Activated gamma-delta T cell treated with Interleukin-2 at 50 U/mL for 16 hours (primary cell): ENCODE results near the gene RPL3.
A peak's percentile ranks its signal among the peaks of the same experiment; 100 is the strongest.
"Not testable (repeated sequence)": the region's sequence is repeated elsewhere in the genome, so short reads cannot be mapped to it uniquely, and the experiment has no call there.

Source experiments
- DNase-seq: peaks from one replicate; pipeline ENCODE4 v3.0.0-alpha.2; 2020

Gene RPL3

GRCh38 chr22:39319284-39320022 is at the start of gene RPL3:
RPL3 (minus strand) TSS chr22:39319623; CDS start chr22:39319597, 26 bp downstream.
- peak; percentile 98 for DNase-seq

- DNase-seq = no peak
These were observed 49.8 kb upstream of the RPL3 start for GRCh38 chr22:39369186-39369585.

DNA sequence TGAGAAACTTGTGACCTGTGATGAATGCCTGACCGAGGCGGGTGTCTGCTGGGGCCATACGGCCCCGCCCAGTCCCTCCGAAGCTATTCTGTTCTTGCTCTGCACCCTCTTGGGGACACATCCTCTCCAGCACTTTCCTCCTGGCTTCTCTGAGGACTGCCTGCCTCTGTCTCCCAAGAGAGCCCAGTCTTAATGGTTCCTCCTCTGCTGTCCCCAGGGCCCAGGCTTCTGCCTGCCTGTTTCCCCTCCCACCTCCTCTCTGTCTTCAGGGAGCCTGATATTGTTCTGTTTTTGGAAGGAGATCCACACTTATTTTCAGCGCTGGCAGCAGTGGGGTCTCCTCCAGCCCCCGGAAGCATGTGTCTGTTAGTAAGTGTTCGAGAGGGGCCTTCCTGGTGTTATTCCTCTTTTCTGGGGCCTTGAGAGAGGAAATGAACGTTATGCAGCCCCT is 49.1 kb upstream of the RPL3 start:
- DNase-seq = no peak

GRCh38 chr22:39367035-39367434 is 47.6 kb upstream of the RPL3 start:
- no peak for DNase-seq

GRCh38 chr22:39365492-39365780 is 46.0 kb upstream of the RPL3 start:
- no peak for DNase-seq

DNA sequence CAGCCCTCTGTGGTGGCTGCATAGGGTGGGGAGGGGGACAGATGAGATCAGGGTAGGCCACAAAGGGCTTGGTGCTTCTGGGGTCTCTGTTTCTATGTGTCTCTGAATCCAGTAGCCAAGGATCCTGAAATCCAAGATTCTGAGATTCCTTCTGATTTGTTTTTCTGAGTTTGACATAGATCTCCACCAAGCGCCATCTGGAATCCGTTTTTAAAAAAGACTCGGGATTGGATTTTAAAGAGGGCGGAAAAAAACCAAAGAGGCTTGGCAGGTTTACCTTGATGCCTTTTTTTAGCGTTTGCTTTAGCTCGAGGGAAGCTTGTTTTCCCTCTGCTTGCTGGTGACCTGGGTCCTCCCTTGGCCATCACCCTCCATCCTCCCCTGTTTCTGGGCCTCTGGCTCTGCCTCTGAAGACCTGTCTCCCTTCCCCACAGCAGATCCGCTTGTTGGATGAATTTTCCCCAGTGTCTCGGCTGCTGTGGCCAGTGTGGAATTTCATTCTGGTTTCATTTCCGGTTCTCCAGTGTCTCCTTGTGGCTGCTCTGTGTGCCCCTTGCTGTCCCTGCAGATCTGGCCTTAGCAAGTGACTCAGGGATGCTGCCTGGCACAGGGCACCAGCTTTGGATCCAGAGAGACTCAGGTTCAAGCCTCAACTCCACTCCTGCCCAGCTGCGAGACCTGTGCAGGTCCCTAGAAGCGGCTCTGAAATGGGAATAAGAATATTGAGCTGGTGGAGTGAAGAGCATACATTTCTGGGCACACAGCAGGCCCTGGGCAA is 45.5 kb upstream of the RPL3 start:
- no peak for DNase-seq

DNA sequence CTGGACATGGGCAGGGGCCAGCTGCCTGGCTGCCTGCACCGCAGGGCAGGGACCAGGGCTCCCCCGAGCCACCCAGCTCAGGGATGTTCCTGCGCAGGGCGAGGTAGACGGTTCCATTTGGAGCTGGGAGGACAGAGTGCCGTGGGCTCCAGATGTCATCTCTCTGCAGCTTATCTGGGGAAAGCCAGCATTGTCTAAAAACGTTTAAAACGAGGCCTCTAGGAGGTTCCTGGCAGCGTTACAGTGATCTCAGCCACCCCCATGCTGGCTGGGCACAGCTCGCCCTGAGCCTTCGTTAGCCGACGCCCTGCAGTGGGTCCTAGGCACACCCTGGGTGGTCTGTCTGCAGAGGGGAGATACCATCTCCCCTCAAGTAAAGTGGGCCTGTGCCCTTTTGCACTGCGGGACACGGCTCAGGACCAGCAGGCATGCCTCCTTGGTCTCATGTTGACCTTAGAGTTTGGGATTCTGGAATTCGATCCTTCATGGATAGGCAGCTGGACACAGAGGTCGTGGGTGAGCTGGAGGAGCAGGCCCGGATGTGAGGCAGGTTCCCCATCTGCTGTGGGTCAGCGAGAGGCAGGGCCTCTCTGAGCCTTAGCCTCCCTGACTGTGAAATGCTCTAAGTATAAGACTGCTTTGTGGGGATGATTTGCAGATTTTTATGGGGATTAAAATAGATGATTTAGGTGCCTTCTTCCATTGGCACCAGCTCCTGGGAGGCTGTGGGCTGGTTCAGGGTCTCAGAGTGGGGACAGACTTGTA is 44.5 kb upstream of the RPL3 start:
- DNase-seq = no peak

- no peak for DNase-seq
These were observed 43.5 kb upstream of the RPL3 start for GRCh38 chr22:39362932-39363331.

GRCh38 chr22:39362271-39362670 is 42.8 kb upstream of the RPL3 start:
- no peak for DNase-seq

DNA sequence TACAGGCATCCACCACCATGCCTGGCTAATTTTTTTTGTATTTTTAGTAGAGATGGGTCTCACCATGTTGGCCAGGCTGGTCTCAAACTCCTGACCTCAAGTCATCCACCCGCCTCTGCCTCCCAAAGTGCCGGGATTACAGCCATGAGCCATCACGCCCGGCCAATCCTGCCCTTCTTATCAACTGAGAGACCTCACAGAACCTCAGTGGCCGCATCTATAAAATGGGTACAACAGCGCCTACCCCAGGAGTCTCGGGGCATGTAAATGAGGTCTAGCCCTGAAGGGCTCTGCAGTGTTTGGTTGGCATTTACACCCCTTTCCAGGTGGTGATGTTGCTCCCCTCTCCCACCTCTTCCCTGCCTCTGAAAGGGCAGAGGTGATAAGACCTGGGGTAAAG is 42.1 kb upstream of the RPL3 start:
- DNase-seq = no peak

- DNase-seq = no peak
These were observed 41.4 kb upstream of the RPL3 start for GRCh38 chr22:39360674-39361413.

- no peak for DNase-seq
These were observed 40.8 kb upstream of the RPL3 start for GRCh38 chr22:39360242-39360641.

DNA sequence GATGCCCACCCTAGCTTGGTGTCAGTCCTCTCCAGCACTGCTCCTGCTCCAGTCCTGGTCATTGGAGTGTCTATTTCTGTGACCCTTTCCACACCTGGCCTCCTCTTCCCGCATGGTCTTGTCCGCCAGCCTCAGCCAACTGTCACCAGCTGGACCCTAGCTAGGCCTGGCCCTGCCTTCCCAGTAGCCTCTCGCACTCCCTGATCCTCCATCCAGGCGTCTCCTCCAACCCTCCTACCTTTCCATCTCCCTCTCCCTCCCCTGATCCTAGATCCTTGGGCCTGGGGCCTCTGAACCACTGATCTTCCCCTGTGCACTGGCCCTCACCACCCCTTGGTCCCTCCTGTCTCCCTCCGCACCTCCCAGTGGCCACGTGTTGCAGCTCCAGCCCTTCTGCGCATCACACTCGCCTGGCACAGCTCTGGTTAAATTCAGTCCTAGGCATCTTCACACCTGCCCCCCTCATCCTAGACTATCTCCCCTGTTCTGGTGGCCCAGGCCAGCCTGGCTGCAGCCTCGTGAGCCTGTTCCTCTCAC is 40.3 kb upstream of the RPL3 start:
- DNase-seq = no peak

DNA sequence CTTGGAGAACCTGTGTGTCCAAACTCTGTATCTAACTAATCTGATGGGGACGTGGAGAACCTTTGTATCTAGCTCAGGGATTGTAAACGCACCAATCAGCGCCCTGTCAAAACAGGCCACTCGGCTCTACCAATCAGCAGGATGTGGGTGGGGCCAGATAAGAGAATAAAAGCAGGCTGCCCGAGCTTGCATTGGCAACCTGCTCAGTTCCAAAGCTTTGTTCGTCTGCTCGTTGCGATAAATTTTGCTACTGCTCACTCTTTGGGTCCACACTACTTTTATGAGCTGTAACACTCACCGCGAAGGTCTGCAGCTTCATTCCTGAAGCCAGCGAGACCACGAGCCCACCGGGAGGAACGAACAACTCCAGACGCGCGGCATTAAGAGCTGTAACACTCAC is 38.8 kb upstream of the RPL3 start:
- DNase-seq = not testable (repeated sequence)

DNA sequence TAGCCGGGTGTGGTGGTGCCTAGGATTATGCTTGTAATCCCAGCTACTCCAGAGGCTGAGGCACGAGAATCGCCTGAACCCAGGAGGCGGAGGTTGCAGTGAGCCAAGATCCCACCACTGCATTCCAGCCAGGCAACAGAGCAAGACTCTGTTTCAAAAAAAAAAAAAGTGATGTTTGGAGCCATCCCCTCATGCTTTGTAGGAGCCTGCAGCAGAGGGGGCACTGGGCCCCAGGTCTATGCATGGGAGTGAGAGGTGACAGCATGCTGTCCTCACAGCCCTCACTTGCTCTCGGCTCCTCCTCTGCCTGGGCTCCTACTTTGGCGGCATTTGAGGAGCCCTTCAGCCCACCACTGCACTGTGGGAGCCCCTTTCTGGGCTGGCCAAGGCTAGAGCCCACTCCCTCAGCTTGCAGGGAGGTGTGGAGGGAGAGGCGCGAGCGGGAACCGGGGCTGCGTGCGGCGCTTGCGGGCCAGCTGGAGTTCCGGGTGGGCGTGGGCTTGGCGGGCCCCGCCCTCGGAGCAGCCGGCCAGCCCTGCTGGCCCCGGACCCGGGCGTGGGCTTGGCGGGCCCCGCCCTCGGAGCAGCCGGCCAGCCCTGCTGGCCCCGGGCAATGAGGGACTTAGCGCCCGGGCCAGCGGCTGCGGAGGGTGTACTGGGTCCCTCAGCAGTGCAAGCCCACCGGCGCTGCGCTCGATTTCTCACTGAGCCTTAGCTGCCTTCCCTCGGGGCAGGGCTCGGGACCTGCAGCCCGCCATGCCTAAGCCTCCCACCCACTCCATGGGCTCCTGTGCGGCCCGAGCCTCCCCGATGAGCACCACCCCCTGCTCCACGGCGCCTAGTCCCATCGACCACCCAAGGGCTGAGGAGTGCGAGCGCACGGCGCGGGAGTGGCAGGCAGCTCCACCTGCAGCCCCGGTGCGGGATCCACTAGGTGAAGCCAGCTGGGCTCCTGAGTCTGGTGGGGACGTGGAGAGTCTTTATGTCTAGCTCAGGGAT is 38.0 kb upstream of the RPL3 start:
- DNase-seq = not testable (repeated sequence)

- no peak for DNase-seq
These were observed 37.0 kb upstream of the RPL3 start for GRCh38 chr22:39356464-39356863.

DNA sequence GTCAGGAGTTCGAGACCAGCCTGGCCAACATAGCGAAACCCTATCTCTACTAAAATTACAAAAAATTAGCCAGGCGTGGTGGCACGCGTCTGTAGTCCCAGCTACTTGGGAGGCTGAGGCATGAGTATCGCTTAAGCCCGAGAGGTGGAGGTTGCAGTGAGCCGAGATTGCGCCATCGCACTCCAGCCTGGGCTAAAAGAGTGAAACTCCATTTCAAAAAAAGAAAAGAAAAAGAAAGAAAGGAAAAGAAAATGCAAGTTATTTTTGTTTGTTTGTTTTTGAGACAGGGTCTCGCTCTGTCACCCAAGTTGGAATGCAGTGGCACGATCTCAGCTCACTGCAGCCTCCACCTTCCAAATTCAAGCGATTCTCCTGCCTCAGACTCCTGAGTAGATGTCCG is 36.4 kb upstream of the RPL3 start:
- not testable (repeated sequence) for DNase-seq

GRCh38 chr22:39355080-39355479 is 35.7 kb upstream of the RPL3 start:
- DNase-seq = no peak

DNA sequence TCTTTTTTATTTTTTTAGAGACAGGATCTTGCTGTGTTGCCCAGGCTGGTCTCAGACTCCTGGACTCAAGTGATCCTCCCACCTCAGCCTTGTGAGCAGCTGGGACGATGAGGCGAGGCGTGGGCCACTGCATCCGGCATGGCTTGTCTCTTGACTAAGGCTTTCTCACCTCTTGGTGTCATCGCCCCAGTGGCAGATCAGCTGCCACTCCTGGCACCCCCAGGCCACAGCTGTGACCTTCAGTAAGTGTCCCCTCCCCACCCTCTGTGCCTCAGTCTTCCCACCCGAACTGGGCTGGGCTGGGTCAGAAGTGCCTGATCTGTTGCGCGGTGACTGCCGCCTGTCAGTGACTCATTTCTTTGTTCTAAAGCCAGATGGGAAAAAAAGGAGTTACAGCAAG is 33.9 kb upstream of the RPL3 start:
- DNase-seq = no peak

DNA sequence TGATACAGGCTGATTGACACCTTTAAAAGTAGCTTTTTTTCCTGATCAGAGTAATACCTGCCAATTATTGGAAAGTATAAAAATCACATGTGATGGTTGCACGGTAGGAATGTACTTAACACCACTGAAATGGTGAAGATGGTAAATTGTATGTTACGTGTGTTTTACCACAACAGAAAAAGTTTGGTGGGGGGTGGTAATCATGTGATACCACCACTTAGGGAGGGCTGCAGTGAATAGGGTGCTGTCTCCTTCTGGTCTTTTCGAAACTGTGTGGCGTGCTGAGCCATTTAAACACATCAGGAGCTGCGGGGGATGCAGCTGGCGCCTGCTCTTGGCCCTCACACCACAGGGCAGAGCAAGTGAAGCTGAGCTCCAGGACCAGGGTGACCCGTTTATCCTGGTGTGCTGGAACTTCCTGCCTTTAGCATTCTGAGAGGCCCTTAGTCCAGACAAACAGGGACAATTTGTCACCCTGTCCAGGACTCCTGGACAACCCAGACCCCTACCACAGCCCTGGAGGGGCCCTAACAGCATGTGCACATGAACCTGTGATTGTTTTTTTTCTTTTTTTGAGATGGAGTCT is 33.0 kb upstream of the RPL3 start:
- no peak for DNase-seq

- DNase-seq = no peak
These were observed 32.3 kb upstream of the RPL3 start for GRCh38 chr22:39351689-39352214.
